Daoy (cell line): ENCODE measurements around the gene ACP2. TPM values are rescaled to one million over a fixed set of nuclear protein-coding genes. Genes with fewer than 3 reads are reported as not detected.

ENCODE experiments used
- DNase-seq: peaks from one replicate; pipeline ENCODE4 v3.0.0-alpha.2; 2015; ENCODE audit warnings: low read depth
- total RNA-seq: library from RNA; depleted of rRNA; stranded (reverse); fragments of >200 nt; shearing (Covaris generic); gene quantifications from 2 replicates; pipeline ENCODE4 v1.2.3, GENCODE V29; 2014

Gene ACP2
- total RNA-seq, 1 experiment from 2014 or later = 18.2 TPM

- DNase-seq = peak; percentile 90
Measured at GRCh38 chr11:47269002-47269828, 20.6 kb upstream of the ACP2 start.

GRCh38 chr11:47268448-47269001 is 19.9 kb upstream of the ACP2 start:
- DNase-seq = no peak

- no peak for DNase-seq
Measured at GRCh38 chr11:47267876-47268275, 19.3 kb upstream of the ACP2 start.

GRCh38 chr11:47264521-47264920 is 15.9 kb upstream of the ACP2 start:
- DNase-seq = no peak

- DNase-seq = no peak
Measured at GRCh38 chr11:47264119-47264518, 15.5 kb upstream of the ACP2 start.

- DNase-seq = no peak
Measured at GRCh38 chr11:47261291-47261800, 12.7 kb upstream of the ACP2 start.

GRCh38 chr11:47260366-47260765 is 11.8 kb upstream of the ACP2 start:
- no peak for DNase-seq

- peak; percentile 45 for DNase-seq
Measured at GRCh38 chr11:47259232-47259977, 10.8 kb upstream of the ACP2 start.

- DNase-seq = no peak
Measured at GRCh38 chr11:47258317-47258902, 9.8 kb upstream of the ACP2 start.

GRCh38 chr11:47257517-47258316 is 9.1 kb upstream of the ACP2 start, which contains the start of gene NR1H3:
TSS of gene NR1H3 (plus strand) at chr11:47257996. CDS start at chr11:47259217, 1,221 bp downstream.
- DNase-seq = peak; percentile 52

GRCh38 chr11:47257177-47257516 is 8.5 kb upstream of the ACP2 start:
- no peak for DNase-seq

- no peak for DNase-seq
Measured at GRCh38 chr11:47256374-47256773, 7.8 kb upstream of the ACP2 start.

- no peak for DNase-seq
Measured at GRCh38 chr11:47254386-47254785, 5.8 kb upstream of the ACP2 start.

GRCh38 chr11:47253660-47254059 is 5.0 kb upstream of the ACP2 start:
- DNase-seq = no peak

- DNase-seq = no peak
Measured at GRCh38 chr11:47251751-47252150, 3.1 kb upstream of the ACP2 start.

GRCh38 chr11:47249378-47249715 is 733 bp upstream of the ACP2 start:
- no peak for DNase-seq

- no peak for DNase-seq
Measured at GRCh38 chr11:47248304-47248663, 330 bp downstream of the ACP2 start.

- no peak for DNase-seq
Measured at GRCh38 chr11:47247502-47247901, 1.1 kb downstream of the ACP2 start.

GRCh38 chr11:47245611-47246357 is 2.8 kb downstream of the ACP2 start:
- DNase-seq = no peak

- DNase-seq = no peak
Measured at GRCh38 chr11:47244448-47245350, 3.9 kb downstream of the ACP2 start.
